VCaP (cell line): ENCODE measurements around the gene BPIFB2.

Experiments used
- H3K27ac ChIP-seq: fragments of 450-650 bp; 2 replicates; pipeline ENCODE4 v1.5.1; 2017
- TF ChIP-seq, protein P1 (sequence below): fragments of 450-650 bp; conservative IDR thresholded peaks from 2 replicates; pipeline ENCODE4 v1.5.1; 2017; ENCODE audit warnings: mild to moderate bottlenecking, moderate library complexity

BPIFB2 gene

GRCh38 chr20:32968478-32969241 lies 38.8 kb upstream of the BPIFB2 start:
- no peak overlapping the region for H3K27ac ChIP-seq
- TF ChIP-seq, protein P1, sequence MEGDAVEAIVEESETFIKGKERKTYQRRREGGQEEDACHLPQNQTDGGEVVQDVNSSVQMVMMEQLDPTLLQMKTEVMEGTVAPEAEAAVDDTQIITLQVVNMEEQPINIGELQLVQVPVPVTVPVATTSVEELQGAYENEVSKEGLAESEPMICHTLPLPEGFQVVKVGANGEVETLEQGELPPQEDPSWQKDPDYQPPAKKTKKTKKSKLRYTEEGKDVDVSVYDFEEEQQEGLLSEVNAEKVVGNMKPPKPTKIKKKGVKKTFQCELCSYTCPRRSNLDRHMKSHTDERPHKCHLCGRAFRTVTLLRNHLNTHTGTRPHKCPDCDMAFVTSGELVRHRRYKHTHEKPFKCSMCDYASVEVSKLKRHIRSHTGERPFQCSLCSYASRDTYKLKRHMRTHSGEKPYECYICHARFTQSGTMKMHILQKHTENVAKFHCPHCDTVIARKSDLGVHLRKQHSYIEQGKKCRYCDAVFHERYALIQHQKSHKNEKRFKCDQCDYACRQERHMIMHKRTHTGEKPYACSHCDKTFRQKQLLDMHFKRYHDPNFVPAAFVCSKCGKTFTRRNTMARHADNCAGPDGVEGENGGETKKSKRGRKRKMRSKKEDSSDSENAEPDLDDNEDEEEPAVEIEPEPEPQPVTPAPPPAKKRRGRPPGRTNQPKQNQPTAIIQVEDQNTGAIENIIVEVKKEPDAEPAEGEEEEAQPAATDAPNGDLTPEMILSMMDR = no peak

DNA sequence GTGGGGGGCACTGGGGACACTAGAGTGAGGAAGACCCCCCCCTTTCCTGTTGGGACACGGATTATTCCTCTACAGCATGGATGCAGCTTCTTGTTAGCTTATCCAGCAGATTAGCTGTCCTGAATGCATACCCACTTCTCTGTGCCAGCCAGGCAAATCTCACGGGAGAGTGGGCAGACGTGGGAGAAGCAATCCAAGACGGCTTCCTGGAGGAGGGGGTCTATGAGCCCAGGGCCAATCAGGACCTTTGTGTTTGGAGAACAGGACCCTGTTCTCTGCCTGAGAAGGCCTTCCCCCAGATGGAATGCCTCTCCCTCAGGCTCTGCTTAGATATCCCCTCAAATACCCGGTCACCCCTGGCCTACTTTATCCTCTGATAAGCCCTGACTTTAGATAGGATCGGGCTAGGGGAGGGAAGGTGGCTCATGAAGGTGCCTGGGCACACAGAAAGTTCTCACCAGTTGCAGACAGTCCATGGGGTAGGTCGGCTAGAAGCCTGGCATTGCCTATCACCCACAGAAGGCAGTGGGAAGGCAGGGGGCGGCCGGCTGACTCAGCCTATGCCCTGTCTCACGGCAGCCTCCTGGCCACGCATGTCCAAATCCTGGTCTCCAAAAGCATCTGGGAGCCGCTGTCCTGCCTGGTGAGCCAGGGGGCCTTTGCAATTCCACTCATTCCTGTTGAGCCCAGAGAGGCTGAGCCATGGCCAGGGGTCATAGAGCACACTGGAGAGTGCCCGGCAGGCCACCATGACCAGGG lies 38.0 kb upstream of the BPIFB2 start:
- H3K27ac ChIP-seq = no peak overlapping the region
- TF ChIP-seq, protein P1 = no peak

DNA sequence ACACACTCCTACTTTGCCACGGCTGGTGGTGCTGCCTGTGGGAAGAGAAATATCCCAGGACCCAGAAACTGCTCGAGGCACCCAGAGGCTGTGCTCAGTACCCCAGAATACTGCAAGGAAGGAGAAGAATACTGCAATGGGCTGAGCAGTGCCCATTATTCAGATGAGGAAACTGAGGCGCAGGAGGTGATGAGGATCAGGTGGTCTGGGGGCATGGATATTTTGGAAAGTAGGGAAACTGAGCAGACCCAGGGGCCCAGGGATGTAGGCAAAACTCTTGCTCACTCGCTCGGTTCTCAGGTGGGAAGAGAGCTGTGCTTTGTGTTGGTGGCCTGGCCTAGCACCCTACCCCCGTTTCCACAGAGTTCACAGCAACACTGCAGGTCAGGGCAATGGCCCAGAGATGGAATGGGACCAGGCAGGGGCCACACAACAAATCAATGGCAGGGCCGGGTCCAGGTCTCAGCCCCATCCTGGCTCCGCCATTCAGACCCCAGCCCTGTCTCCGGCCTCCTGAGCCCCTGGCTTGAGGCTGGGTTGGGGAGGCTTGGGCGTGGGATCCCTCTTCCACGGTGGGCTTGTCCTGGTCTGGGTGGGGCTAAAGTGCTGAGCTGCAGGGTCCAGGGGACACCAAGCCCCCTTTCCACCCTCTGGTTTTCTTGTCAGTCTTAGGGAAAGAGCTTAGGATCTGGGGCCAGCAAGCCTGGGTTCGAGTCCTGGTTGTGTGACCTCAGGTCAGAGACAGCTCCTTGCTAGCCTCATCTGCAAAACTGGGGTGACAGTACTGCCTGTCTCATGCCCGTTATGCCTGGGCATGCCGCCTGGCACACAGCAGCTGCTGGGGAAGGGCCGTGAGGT lies 37.2 kb upstream of the BPIFB2 start:
- H3K27ac ChIP-seq = no peak overlapping the region
- TF ChIP-seq, protein P1 = no peak

DNA sequence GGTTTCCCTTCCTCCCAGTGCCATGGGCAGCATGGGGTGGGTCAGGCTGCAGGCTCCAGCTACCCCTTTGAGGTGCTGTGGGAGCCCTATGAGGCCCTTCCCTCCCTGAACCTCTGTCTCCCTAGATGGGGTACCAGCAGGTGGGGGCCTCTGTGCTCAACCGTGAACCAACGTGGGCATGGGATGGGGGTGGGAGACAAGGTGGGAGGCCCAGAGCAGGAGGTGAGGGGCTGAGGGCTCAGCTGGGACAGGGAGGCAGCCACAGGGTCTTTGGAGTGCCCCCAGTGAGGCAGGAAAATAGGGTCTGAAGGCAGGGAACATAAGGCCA lies 36.6 kb upstream of the BPIFB2 start:
- TF ChIP-seq, protein P1 = no peak
- H3K27ac ChIP-seq = no peak overlapping the region

- no peak overlapping the region for H3K27ac ChIP-seq
- TF ChIP-seq, protein P1 = no peak
These were observed 35.8 kb upstream of the BPIFB2 start for GRCh38 chr20:32971703-32972161.

DNA sequence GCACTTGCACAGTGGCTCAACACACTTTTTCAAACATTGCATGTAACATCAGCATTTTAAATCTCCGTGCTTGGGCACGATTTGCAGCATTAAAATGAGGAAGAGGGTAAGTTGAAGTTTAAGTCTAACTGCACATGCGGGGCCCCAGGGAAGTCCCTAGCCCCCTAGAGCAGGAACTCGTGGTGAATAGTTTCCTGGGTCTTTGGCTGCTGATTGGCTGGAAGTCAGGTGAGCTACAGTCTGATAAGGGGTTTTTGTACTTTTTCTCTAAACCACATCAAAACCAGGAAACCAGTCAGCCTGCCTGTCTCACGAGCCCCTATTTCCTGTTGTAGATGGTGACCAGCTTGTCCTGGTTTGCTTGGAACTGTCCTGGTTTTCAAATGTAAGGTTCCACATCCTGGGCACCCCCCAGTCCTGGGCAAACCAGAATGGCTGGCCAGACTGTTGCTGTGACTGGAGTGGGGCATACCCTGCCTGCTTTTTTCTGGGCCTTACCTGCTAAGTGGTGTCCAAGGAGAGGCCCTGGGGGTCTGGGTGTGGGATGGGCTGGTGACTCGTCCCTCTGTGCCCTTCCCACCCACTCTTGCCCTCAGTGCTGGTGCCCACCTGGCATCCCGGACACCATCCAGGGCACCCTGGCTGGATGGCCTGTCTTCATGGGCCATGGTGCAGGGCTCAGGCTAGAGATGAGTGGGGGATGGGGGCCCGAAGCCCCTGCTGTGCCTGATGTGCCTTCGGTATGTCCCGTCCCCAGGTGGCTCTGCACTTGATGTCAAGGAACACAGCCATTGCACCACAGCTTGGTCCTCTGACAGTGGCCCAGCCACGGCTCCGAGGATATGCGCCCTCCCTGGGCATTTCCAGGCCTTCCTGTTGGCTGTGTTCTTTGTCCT lies 35.1 kb upstream of the BPIFB2 start:
- no peak overlapping the region for H3K27ac ChIP-seq
- TF ChIP-seq, protein P1 = no peak
